HG02642 (cell line): ENCODE data around the gene SARDH.
"Not testable (repeated sequence)": the region's sequence is repeated elsewhere in the genome, so short reads cannot be mapped to it uniquely, and the experiment has no call there.

Experiments used
- ATAC-seq: cut with Tn5 transposase; IDR thresholded peaks from one replicate; pipeline ENCODE4 v1.9.1; 2021; ENCODE audit warnings: mild to moderate bottlenecking; ENCODE audit not compliant: unreplicated experiment, poor library complexity

Gene SARDH

GRCh38 chr9:133636902-133637301, 101.2 kb downstream of the SARDH start:
- no peak for ATAC-seq

- ATAC-seq, result no peak
Measured at GRCh38 chr9:133635533-133636531, 102.3 kb downstream of the SARDH start, which contains the start of gene DBH. TSS of gene DBH (plus strand) at chr9:133636363. CDS start at chr9:133636372, 9 bp downstream.

GRCh38 chr9:133635098-133635497, 103.1 kb downstream of the SARDH start:
- no peak for ATAC-seq

- ATAC-seq, result no peak
Measured at GRCh38 chr9:133634081-133634691, 104.0 kb downstream of the SARDH start.

GRCh38 chr9:133633681-133634080, 104.5 kb downstream of the SARDH start:
- no peak for ATAC-seq

GRCh38 chr9:133632806-133633680, 105.1 kb downstream of the SARDH start:
- ATAC-seq, result no peak

GRCh38 chr9:133631111-133631510, 107.0 kb downstream of the SARDH start:
- no peak for ATAC-seq

- no peak for ATAC-seq
Measured at GRCh38 chr9:133629221-133630110, 108.7 kb downstream of the SARDH start.

GRCh38 chr9:133628766-133629165, 109.4 kb downstream of the SARDH start:
- no peak for ATAC-seq

- no peak for ATAC-seq
Measured at GRCh38 chr9:133627341-133627740, 110.8 kb downstream of the SARDH start.

GRCh38 chr9:133626008-133626407, 112.1 kb downstream of the SARDH start:
- ATAC-seq, result not testable (repeated sequence)

GRCh38 chr9:133622555-133622954, 115.6 kb downstream of the SARDH start:
- no peak for ATAC-seq

- no peak for ATAC-seq
Measured at GRCh38 chr9:133621725-133622267, 116.4 kb downstream of the SARDH start.

- no peak for ATAC-seq
Measured at GRCh38 chr9:133619791-133620190, 118.4 kb downstream of the SARDH start.

- ATAC-seq, result no peak
Measured at GRCh38 chr9:133618726-133619125, 119.4 kb downstream of the SARDH start.

- ATAC-seq, result no peak
Measured at GRCh38 chr9:133616643-133617405, 121.3 kb downstream of the SARDH start.

GRCh38 chr9:133615606-133616188, 122.5 kb downstream of the SARDH start:
- no peak for ATAC-seq

GRCh38 chr9:133615186-133615585, 123.0 kb downstream of the SARDH start:
- no peak for ATAC-seq
